Stimulated activated CD4-positive, alpha-beta T cell treated with anti-CD3 and anti-CD28 coated beads, Interleukin-15, amount 100 ng/mL, for 48 hours (primary cell): ENCODE measurements around the gene GUCY2C.

Source experiments
- DNase-seq, 2 donors: peaks; one replicate each; pipeline ENCODE4 v3.0.0-alpha.2; 2020; ENCODE audit warnings: low read depth in 2 of 2

GUCY2C gene

GRCh38 chr12:14572401-14572800 is 124.0 kb downstream of the GUCY2C start:
- DNase-seq, result no peak

GRCh38 chr12:14571779-14572178 is 124.6 kb downstream of the GUCY2C start:
- no peak for DNase-seq

- no peak for DNase-seq
Observed at GRCh38 chr12:14570231-14570630, 126.2 kb downstream of the GUCY2C start.

GRCh38 chr12:14567351-14568162 is 128.8 kb downstream of the GUCY2C start, which contains the start of gene PLBD1:
Gene PLBD1 (minus strand): TSS chr12:14567883. CDS start chr12:14567696, 187 bp downstream.
- DNase-seq, result peak in 1 of 2 donors; percentile 8

GRCh38 chr12:14564336-14564959 is 132.0 kb downstream of the GUCY2C start:
- DNase-seq, result no peak

GRCh38 chr12:14563046-14563445 is 133.4 kb downstream of the GUCY2C start:
- no peak for DNase-seq
